SK-N-SH treated with all-trans-retinoic acid at 6 μM for 48 hours (cell line): ENCODE results near the gene CEP128.

Experiments
- ATAC-seq: fragments of 200-7000 bp; cut with Tn5 transposase; 3 replicates; pipeline ENCODE4 v1.9.1; 2020; ENCODE audit warnings: mild to moderate bottlenecking, moderate library complexity
- ARNTL ChIP-seq: fragments of 450-650 bp; formaldehyde crosslinking; IDR thresholded peaks from 2 replicates; pipeline ENCODE4 v1.5.0; 2020; ENCODE audit warnings: low read depth, mild to moderate bottlenecking, moderate library complexity, borderline replicate concordance
- BACH2 ChIP-seq: fragments of 250-450 bp; sonication (Bioruptor Pico); IDR thresholded peaks from 2 replicates; pipeline ENCODE4 v1.9.0; 2021; ENCODE audit warnings: mild to moderate bottlenecking, borderline replicate concordance
- CSDC2 ChIP-seq: fragments of 250-450 bp; sonication (Bioruptor Pico); IDR thresholded peaks from 2 replicates; pipeline ENCODE4 v1.5.0; 2020; ENCODE audit warnings: mild to moderate bottlenecking, moderate library complexity
- ESRRG ChIP-seq: fragments of 250-450 bp; sonication (Bioruptor Pico); IDR thresholded peaks from 2 replicates; pipeline ENCODE4 v1.6.1; 2021; ENCODE audit warnings: mild to moderate bottlenecking
- ISL1 ChIP-seq: fragments of 250-450 bp; sonication (Bioruptor Pico); IDR thresholded peaks from 2 replicates; pipeline ENCODE4 v2.1.2; 2022; ENCODE audit warnings: mild to moderate bottlenecking, moderate library complexity
- OSR1 ChIP-seq: fragments of 250-450 bp; sonication (Bioruptor Pico); IDR thresholded peaks from 2 replicates; pipeline ENCODE4 v1.8.0; 2022; ENCODE audit warnings: moderate library complexity, mild to moderate bottlenecking, inconsistent platforms
- PPARA ChIP-seq: fragments of 250-450 bp; sonication (Bioruptor Pico); IDR thresholded peaks from 2 replicates; pipeline ENCODE4 v1.5.0; 2020; ENCODE audit warnings: mild to moderate bottlenecking, borderline replicate concordance
- RARB ChIP-seq: fragments of 250-450 bp; sonication (Bioruptor Pico); IDR thresholded peaks from 2 replicates; pipeline ENCODE4 v1.8.0; 2021; ENCODE audit warnings: mild to moderate bottlenecking, moderate library complexity
- SNAI2 ChIP-seq: fragments of 250-450 bp; sonication (Bioruptor Pico); IDR thresholded peaks from 2 replicates; pipeline ENCODE4 v1.5.0; 2020; ENCODE audit warnings: mild to moderate bottlenecking, moderate library complexity
- TCF4 ChIP-seq: fragments of 250-450 bp; sonication (Bioruptor Pico); IDR thresholded peaks from 2 replicates; pipeline ENCODE4 v1.8.0; 2021; ENCODE audit warnings: mild to moderate bottlenecking, moderate library complexity, borderline replicate concordance
- TOX ChIP-seq: fragments of 250-450 bp; sonication (Bioruptor Pico); IDR thresholded peaks from 2 replicates; pipeline ENCODE4 v1.8.0; 2021; ENCODE audit warnings: mild to moderate bottlenecking, moderate library complexity, borderline replicate concordance
- ZC3H10 ChIP-seq: fragments of 250-450 bp; sonication (Bioruptor Pico); IDR thresholded peaks from 2 replicates; pipeline ENCODE4 v1.5.1; 2021; ENCODE audit warnings: mild to moderate bottlenecking, moderate library complexity
- ZFP3 ChIP-seq: fragments of 250-450 bp; sonication (Bioruptor Pico); IDR thresholded peaks from 2 replicates; pipeline ENCODE4 v1.5.0; 2020; ENCODE audit warnings: mild to moderate bottlenecking, moderate library complexity
- ZFP30 ChIP-seq: fragments of 450-650 bp; formaldehyde crosslinking; IDR thresholded peaks from 2 replicates; pipeline ENCODE4 v1.5.0; 2022; ENCODE audit warnings: mild to moderate bottlenecking, moderate library complexity
- ZNF565 ChIP-seq: fragments of 450-650 bp; formaldehyde crosslinking; conservative IDR thresholded peaks from 2 replicates; pipeline ENCODE4 v1.5.0; 2020; ENCODE audit warnings: low read depth, mild to moderate bottlenecking, moderate library complexity
- ZNF70 ChIP-seq: fragments of 450-650 bp; formaldehyde crosslinking; IDR thresholded peaks from 2 replicates; pipeline ENCODE4 v1.5.0; 2020; ENCODE audit warnings: mild to moderate bottlenecking, moderate library complexity
- ZNF8 ChIP-seq: fragments of 450-650 bp; formaldehyde crosslinking; IDR thresholded peaks from 2 replicates; pipeline ENCODE4 v1.5.0; 2020; ENCODE audit warnings: mild to moderate bottlenecking, moderate library complexity
- TF ChIP-seq, protein P1 (sequence below): fragments of 250-450 bp; sonication (Bioruptor Pico); IDR thresholded peaks from 2 replicates; pipeline ENCODE4 v1.8.0; 2020; ENCODE audit warnings: mild to moderate bottlenecking, moderate library complexity, borderline replicate concordance
- TF ChIP-seq, protein P2 (sequence below): fragments of 250-450 bp; sonication (Bioruptor Pico); IDR thresholded peaks from 2 replicates; pipeline ENCODE4 v1.8.0; 2021; ENCODE audit warnings: low read depth, mild to moderate bottlenecking, moderate library complexity, borderline replicate concordance
- TF ChIP-seq, protein P3 (sequence below): fragments of 250-450 bp; sonication (Bioruptor Pico); IDR thresholded peaks from 2 replicates; pipeline ENCODE4 v1.5.1; 2020; ENCODE audit warnings: low read depth, mild to moderate bottlenecking, moderate library complexity
- TF ChIP-seq, protein P4 (sequence below): fragments of 250-450 bp; sonication (Bioruptor Pico); IDR thresholded peaks from 2 replicates; pipeline ENCODE4 v1.5.0; 2020; ENCODE audit warnings: mild to moderate bottlenecking, moderate library complexity
- TF ChIP-seq, protein P5 (sequence below): fragments of 250-450 bp; sonication (Bioruptor Pico); IDR thresholded peaks from 2 replicates; pipeline ENCODE4 v1.5.1; 2021; ENCODE audit warnings: mild to moderate bottlenecking, moderate library complexity

CEP128 gene

DNA sequence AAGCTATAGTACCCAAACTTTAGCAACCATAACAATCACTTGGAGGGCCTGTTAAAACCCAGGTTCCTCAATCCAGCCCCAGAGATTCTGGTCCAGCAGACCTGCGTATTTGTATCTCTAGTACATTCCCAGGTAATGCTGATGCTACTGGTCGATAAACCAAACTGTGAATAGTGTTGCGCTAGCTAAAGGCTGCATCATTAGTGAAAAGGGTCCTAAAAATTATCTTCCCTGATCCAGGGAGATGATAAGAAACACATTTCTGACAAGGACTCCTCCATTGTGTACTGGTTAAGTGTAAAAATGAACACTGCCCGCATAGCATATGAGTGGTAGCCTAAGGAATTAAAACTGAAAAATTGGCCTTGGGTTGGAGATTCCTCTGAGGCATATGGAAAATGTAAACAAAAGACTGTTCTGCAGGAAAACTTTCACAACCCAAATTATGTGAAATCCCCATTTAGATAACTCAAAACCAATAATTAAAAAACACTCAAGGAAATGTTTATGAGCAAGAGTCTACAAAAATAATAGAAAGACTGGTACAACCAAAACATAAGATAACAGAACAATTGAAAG lies 322.7 kb downstream of the CEP128 start:
- no peak for TF ChIP-seq BACH2 (CRISPR knock-in tag)
- no peak for TF ChIP-seq ISL1 (CRISPR knock-in tag)
- TF ChIP-seq PPARA (CRISPR knock-in tag) = no peak
- no peak for TF ChIP-seq ZC3H10 (CRISPR knock-in tag)
- TF ChIP-seq CSDC2 = no peak
- no peak for TF ChIP-seq ZFP3 (CRISPR knock-in tag)
- TF ChIP-seq ARNTL (CRISPR knock-in tag) = no peak
- TF ChIP-seq TOX = no peak
- TF ChIP-seq SNAI2 (CRISPR knock-in tag) = no peak
- no peak for TF ChIP-seq ESRRG
- TF ChIP-seq OSR1 (CRISPR knock-in tag) = no peak
- TF ChIP-seq ZFP30 (CRISPR knock-in tag) = no peak
- TF ChIP-seq, protein P1, sequence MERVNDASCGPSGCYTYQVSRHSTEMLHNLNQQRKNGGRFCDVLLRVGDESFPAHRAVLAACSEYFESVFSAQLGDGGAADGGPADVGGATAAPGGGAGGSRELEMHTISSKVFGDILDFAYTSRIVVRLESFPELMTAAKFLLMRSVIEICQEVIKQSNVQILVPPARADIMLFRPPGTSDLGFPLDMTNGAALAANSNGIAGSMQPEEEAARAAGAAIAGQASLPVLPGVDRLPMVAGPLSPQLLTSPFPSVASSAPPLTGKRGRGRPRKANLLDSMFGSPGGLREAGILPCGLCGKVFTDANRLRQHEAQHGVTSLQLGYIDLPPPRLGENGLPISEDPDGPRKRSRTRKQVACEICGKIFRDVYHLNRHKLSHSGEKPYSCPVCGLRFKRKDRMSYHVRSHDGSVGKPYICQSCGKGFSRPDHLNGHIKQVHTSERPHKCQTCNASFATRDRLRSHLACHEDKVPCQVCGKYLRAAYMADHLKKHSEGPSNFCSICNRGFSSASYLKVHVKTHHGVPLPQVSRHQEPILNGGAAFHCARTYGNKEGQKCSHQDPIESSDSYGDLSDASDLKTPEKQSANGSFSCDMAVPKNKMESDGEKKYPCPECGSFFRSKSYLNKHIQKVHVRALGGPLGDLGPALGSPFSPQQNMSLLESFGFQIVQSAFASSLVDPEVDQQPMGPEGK (CRISPR knock-in tag) = no peak
- ATAC-seq = no peak

DNA sequence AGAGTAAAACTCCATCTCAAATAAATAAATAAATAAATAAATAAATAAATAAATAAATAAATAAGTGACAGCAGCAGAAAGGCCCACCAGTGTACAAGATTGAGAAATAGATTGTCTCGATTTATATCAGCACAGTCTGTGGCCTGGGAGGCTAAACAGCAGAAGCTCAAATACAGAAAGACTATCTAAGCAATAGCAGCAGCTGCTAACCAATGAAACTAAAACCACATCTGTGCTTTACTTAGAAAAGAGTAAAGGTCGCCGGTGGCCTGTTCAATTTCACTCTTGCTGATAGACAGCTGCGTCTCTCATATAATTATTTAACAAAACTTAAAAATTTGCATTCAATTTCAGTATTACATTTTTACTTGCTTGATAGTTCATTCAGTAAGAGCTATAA lies 325.7 kb downstream of the CEP128 start:
- ATAC-seq = no peak

DNA sequence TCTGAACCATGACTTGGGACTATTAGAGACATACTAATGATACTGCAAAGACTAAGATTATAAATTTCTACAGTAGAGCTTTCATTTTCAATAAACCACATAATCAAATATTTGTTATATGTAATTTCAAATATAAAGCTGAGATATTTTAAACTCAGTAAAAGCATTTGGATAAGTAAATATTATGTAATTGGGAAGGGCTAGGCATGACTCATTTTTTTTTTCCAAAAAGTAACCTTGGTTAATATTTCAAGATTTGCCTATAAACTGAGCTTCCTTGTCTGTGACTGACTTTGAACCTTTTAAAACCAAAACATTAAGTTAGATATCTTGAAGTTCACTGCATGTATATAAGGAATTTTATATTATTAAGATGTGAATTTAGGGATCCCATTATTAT lies 332.5 kb downstream of the CEP128 start:
- no peak for ATAC-seq
- no peak for TF ChIP-seq ESRRG
- TF ChIP-seq, protein P2, sequence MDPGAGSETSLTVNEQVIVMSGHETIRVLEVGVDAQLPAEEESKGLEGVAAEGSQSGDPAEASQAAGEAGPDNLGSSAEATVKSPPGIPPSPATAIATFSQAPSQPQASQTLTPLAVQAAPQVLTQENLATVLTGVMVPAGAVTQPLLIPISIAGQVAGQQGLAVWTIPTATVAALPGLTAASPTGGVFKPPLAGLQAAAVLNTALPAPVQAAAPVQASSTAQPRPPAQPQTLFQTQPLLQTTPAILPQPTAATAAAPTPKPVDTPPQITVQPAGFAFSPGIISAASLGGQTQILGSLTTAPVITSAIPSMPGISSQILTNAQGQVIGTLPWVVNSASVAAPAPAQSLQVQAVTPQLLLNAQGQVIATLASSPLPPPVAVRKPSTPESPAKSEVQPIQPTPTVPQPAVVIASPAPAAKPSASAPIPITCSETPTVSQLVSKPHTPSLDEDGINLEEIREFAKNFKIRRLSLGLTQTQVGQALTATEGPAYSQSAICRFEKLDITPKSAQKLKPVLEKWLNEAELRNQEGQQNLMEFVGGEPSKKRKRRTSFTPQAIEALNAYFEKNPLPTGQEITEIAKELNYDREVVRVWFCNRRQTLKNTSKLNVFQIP (CRISPR knock-in tag) = no peak
- TF ChIP-seq, protein P1 (CRISPR knock-in tag) = no peak
- TF ChIP-seq, protein P3, sequence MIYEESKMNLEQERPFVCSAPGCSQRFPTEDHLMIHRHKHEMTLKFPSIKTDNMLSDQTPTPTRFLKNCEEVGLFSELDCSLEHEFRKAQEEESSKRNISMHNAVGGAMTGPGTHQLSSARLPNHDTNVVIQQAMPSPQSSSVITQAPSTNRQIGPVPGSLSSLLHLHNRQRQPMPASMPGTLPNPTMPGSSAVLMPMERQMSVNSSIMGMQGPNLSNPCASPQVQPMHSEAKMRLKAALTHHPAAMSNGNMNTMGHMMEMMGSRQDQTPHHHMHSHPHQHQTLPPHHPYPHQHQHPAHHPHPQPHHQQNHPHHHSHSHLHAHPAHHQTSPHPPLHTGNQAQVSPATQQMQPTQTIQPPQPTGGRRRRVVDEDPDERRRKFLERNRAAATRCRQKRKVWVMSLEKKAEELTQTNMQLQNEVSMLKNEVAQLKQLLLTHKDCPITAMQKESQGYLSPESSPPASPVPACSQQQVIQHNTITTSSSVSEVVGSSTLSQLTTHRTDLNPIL (CRISPR knock-in tag) = no peak
- no peak for TF ChIP-seq TOX
- no peak for TF ChIP-seq ZNF70 (CRISPR knock-in tag)
- no peak for TF ChIP-seq RARB (CRISPR knock-in tag)
- no peak for TF ChIP-seq TCF4
- TF ChIP-seq OSR1 (CRISPR knock-in tag) = no peak
- TF ChIP-seq ZNF8 (CRISPR knock-in tag) = no peak
- TF ChIP-seq CSDC2 = no peak

More for the DNA sequence above, 325.7 kb downstream of the CEP128 start:
- TF ChIP-seq OSR1 (CRISPR knock-in tag) (no peak), ZNF565 (no peak), TOX (no peak), ZFP30 (CRISPR knock-in tag) (no peak), PPARA (CRISPR knock-in tag) (no peak), ZNF70 (CRISPR knock-in tag) (no peak), ESRRG (no peak)
- TF ChIP-seq, protein P4, sequence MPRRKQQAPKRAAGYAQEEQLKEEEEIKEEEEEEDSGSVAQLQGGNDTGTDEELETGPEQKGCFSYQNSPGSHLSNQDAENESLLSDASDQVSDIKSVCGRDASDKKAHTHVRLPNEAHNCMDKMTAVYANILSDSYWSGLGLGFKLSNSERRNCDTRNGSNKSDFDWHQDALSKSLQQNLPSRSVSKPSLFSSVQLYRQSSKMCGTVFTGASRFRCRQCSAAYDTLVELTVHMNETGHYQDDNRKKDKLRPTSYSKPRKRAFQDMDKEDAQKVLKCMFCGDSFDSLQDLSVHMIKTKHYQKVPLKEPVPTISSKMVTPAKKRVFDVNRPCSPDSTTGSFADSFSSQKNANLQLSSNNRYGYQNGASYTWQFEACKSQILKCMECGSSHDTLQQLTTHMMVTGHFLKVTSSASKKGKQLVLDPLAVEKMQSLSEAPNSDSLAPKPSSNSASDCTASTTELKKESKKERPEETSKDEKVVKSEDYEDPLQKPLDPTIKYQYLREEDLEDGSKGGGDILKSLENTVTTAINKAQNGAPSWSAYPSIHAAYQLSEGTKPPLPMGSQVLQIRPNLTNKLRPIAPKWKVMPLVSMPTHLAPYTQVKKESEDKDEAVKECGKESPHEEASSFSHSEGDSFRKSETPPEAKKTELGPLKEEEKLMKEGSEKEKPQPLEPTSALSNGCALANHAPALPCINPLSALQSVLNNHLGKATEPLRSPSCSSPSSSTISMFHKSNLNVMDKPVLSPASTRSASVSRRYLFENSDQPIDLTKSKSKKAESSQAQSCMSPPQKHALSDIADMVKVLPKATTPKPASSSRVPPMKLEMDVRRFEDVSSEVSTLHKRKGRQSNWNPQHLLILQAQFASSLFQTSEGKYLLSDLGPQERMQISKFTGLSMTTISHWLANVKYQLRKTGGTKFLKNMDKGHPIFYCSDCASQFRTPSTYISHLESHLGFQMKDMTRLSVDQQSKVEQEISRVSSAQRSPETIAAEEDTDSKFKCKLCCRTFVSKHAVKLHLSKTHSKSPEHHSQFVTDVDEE (CRISPR knock-in tag) = no peak
- TF ChIP-seq, protein P5, sequence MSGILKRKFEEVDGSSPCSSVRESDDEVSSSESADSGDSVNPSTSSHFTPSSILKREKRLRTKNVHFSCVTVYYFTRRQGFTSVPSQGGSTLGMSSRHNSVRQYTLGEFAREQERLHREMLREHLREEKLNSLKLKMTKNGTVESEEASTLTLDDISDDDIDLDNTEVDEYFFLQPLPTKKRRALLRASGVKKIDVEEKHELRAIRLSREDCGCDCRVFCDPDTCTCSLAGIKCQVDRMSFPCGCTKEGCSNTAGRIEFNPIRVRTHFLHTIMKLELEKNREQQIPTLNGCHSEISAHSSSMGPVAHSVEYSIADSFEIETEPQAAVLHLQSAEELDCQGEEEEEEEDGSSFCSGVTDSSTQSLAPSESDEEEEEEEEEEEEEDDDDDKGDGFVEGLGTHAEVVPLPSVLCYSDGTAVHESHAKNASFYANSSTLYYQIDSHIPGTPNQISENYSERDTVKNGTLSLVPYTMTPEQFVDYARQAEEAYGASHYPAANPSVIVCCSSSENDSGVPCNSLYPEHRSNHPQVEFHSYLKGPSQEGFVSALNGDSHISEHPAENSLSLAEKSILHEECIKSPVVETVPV (CRISPR knock-in tag) = no peak
- TF ChIP-seq, protein P1 (CRISPR knock-in tag) = no peak
